Measurements from ENCODE around the gene SIRPA. TPM values are rescaled to one million over a fixed set of nuclear protein-coding genes. Genes with fewer than 3 reads are reported as not detected.

Gene SIRPA
- total RNA-seq, 1 donor from 2014 or later: 7.5 TPM

GRCh38 chr20:1983301-1983700 lies 88.1 kb downstream of the SIRPA start:
- no peak for DNase-seq (ENCODE audit: low spot score)

GRCh38 chr20:1987826-1988225 lies 92.6 kb downstream of the SIRPA start:
- DNase-seq (ENCODE audit: low spot score): no peak

Other genes with a start within 250 kb of the SIRPA start
- 3.4 TPM for gene SIRPG, start 237.6 kb upstream of the SIRPA start, total RNA-seq (ENCODE audit: insufficient read depth, low replicate concordance)
- 1.4 TPM for gene PDYN, start 98.7 kb downstream of the SIRPA start, total RNA-seq (ENCODE audit: insufficient read depth, low replicate concordance)
- 15.9 TPM for gene STK35, start 206.4 kb downstream of the SIRPA start, total RNA-seq (ENCODE audit: insufficient read depth, low replicate concordance)